Measurements from ENCODE around the gene STN1. TPM values are rescaled to one million over a fixed set of nuclear protein-coding genes. Genes with fewer than 3 reads are reported as not detected.
A peak's percentile ranks its signal among the peaks of the same experiment; 100 is the strongest.

STN1 gene
- polyA plus RNA-seq, 1 of the 3 experiments (the other 2 are of a cell fraction): 22.1 TPM

GRCh38 chr10:103855852-103856796 is 61.9 kb downstream of the STN1 start:
- H3F3A ChIP-seq (replicated peaks; ENCODE audit: insufficient read depth): peaks cover 3% of the 10 kb centered on the region
- no peak overlapping the region for H2AFZ ChIP-seq (ENCODE audit: low read depth)
- peak overlapping the region; percentile 69; the same call in 1 of the 2 replicates for H3K9ac ChIP-seq
- peak overlapping the region; percentile 73 for H3K4me2 ChIP-seq
- peak overlapping the region in 1 of 2 experiments; percentile 79; a peak in 2 of 4 replicates for H3K27ac ChIP-seq (ENCODE audit: low read depth in 2 of 2, low read length in 1 of 2)
- peaks cover 30% of the 10 kb centered on the region for H3K79me2 ChIP-seq (ENCODE audit: insufficient read depth)
- peak overlapping the region; percentile 53 to 72 for H3K4me3 ChIP-seq (ENCODE audit: low read depth in 2 of 2, low read length in 1 of 2)
- ChIA-PET CTCF (interaction anchor here (0.6 to 9.7 kb wide), 22 partner anchors 12 to 267 kb away, joined by 3 to 169 read pairs (median 5); no protein-coding TSS in a partner anchor), POLR2A (interaction anchor here (0.6 to 1.9 kb wide), 3 partner anchors 19 to 133 kb away, joined by 3 to 6 read pairs (median 4); no protein-coding TSS in a partner anchor)
- no peaks in the 10 kb centered on the region for H4K20me1 ChIP-seq (ENCODE audit: insufficient read depth)
- DNase-seq: no peak
- no peaks in the 10 kb centered on the region for H3K36me3 ChIP-seq (replicated peaks in 1 of 2; ENCODE audit: control insufficient read depth in 1 of 2, insufficient read depth in 2 of 2, low read length in 1 of 2)
- no peaks in the 10 kb centered on the region for H3K27me3 ChIP-seq (ENCODE audit: insufficient read depth)
- H3K4me1 ChIP-seq (ENCODE audit: control insufficient read depth in 1 of 2, insufficient read depth in 2 of 2, low read depth in 1 of 2, low read length in 1 of 2): peaks cover 0 to 43% of the 10 kb centered on the region in 2 experiments; a peak in 3 of 4 replicates
- no peaks in the 10 kb centered on the region for H3K9me3 ChIP-seq
- 33% methylated on average over 18 of the region's 34 CpGs for WGBS (ENCODE audit: low lambda C conversion rate)
- TF ChIP-seq YY1 (IDR thresholded peaks at IDR 0.05; ENCODE audit: low read depth) (no peak), TAF1 (IDR thresholded peaks at IDR 0.05; ENCODE audit: borderline replicate concordance, low read depth, low read length) (no peak), EP300 (IDR thresholded peaks at IDR 0.05; ENCODE audit: borderline replicate concordance in 1 of 2, low read depth in 1 of 2, low read length in 1 of 2) (no peak), GATA2 (CRISPR knock-in tag; IDR thresholded peaks at IDR 0.05) (no peak)
- TF ChIP-seq, protein P1, sequence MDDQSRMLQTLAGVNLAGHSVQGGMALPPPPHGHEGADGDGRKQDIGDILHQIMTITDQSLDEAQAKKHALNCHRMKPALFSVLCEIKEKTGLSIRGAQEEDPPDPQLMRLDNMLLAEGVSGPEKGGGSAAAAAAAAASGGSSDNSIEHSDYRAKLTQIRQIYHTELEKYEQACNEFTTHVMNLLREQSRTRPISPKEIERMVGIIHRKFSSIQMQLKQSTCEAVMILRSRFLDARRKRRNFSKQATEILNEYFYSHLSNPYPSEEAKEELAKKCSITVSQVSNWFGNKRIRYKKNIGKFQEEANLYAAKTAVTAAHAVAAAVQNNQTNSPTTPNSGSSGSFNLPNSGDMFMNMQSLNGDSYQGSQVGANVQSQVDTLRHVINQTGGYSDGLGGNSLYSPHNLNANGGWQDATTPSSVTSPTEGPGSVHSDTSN (IDR thresholded peaks at IDR 0.05): no peak
- TF ChIP-seq, protein P2, sequence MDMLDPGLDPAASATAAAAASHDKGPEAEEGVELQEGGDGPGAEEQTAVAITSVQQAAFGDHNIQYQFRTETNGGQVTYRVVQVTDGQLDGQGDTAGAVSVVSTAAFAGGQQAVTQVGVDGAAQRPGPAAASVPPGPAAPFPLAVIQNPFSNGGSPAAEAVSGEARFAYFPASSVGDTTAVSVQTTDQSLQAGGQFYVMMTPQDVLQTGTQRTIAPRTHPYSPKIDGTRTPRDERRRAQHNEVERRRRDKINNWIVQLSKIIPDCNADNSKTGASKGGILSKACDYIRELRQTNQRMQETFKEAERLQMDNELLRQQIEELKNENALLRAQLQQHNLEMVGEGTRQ (IDR thresholded peaks at IDR 0.05; ENCODE audit: borderline replicate concordance, low read depth, low read length): no peak
- no peaks in the 10 kb centered on the region for H3K9me2 ChIP-seq

DNA sequence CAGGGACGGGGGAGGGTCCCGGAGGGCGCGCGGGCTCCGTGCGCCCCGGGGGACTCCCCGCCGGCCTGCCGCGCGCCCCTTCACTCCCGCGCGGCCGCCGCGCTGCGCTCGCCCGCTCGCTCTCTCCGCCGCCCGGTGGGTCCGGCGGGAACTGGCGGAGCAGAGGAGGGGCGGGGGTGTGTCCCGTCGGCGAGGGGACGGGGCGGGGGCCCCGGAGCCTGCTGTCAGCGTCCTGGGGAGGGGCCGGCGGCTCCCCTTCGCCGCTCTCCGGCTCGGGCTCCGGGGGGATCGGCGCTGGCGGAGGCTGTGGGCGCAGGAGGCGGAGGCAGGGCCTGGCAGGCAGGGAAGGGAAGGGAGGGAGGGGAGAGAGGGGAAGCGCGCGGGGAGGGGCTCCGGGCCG is 62.6 kb downstream of the STN1 start, which contains the start of gene SH3PXD2A:
TSS of gene SH3PXD2A (minus strand) at position 153 of the 400 bp plus-strand sequence. CDS start 310 bp downstream, outside the sequence.
- peak; percentile 31 for TF ChIP-seq SMC3 (IDR thresholded peaks at IDR 0.05; ENCODE audit: low read depth, low read length)
- TF ChIP-seq EP300 (IDR thresholded peaks at IDR 0.05; ENCODE audit: borderline replicate concordance in 1 of 2, low read depth in 1 of 2, low read length in 1 of 2): no peak
- no peaks in the 10 kb centered on the region for H3K9me3 ChIP-seq
- H3K36me3 ChIP-seq (replicated peaks in 1 of 2; ENCODE audit: control insufficient read depth in 1 of 2, insufficient read depth in 2 of 2, low read length in 1 of 2): no peaks in the 10 kb centered on the region
- H3K9ac ChIP-seq: peak within 1 kb of the TSS; percentile 69
- peak; percentile 94 for DNase-seq
- H3K4me2 ChIP-seq: peak within 1 kb of the TSS; percentile 83
- peaks cover 5 to 47% of the 10 kb centered on the region in 2 experiments; a peak in 3 of 4 replicates for H3K4me1 ChIP-seq (ENCODE audit: control insufficient read depth in 1 of 2, insufficient read depth in 2 of 2, low read depth in 1 of 2, low read length in 1 of 2)
- H2AFZ ChIP-seq (ENCODE audit: low read depth): peak within 1 kb of the TSS; percentile 48
- peak within 1 kb of the TSS; percentile 55 to 79 for H3K27ac ChIP-seq (ENCODE audit: low read depth in 2 of 2, low read length in 1 of 2)
- no peaks in the 10 kb centered on the region for H3K27me3 ChIP-seq (ENCODE audit: insufficient read depth)
- peak within 1 kb of the TSS; percentile 72 to 82 for H3K4me3 ChIP-seq (ENCODE audit: low read depth in 2 of 2, low read length in 1 of 2)
- 2% methylated on average over 15 of the region's 54 CpGs for WGBS (ENCODE audit: low lambda C conversion rate)
- H3F3A ChIP-seq (replicated peaks; ENCODE audit: insufficient read depth): peaks cover 6% of the 10 kb centered on the region
- POLR2A ChIA-PET: interaction anchor here (0.6 to 1.9 kb wide), 2 partner anchors 19 to 122 kb away, joined by 3 to 4 read pairs; no protein-coding TSS in a partner anchor
- H3K9me2 ChIP-seq: no peaks in the 10 kb centered on the region
- peaks cover 37% of the 10 kb centered on the region for H3K79me2 ChIP-seq (ENCODE audit: insufficient read depth)
- CTCF ChIA-PET: interaction anchor here (0.9 to 9.7 kb wide), 25 partner anchors 16 to 250 kb away, joined by 3 to 169 read pairs (median 6); no protein-coding TSS in a partner anchor
- no peaks in the 10 kb centered on the region for H4K20me1 ChIP-seq (ENCODE audit: insufficient read depth)
